HG03095 (cell line): ENCODE data around the gene RNF220.
"Not testable (repeated sequence)": the region's sequence is repeated elsewhere in the genome, so short reads cannot be mapped to it uniquely, and the experiment has no call there.

Experiments used
- ATAC-seq: cut with Tn5 transposase; IDR thresholded peaks from one replicate; pipeline ENCODE4 v1.9.1; 2021; ENCODE audit warnings: moderate library complexity; ENCODE audit not compliant: unreplicated experiment

Gene RNF220

DNA sequence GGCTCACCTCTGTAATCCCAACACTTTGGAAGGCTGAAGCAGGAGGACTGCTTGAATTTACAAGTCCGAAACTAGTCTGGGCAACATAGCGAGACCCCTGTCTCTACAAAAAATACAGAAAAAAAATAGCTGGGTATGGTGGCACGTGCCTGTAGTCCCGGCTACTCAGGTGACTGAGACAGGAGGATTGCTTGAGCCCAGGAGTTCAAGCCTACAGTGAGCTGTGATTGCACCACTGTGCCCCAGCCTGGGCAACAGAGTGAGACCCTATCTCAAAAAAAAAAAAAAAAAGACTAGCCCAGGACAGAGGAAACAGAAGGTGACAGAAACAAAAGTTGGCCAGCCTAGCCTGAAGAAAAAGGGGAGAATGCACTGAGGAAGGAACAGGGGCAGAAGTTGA is 290.6 kb downstream of the RNF220 start:
- no peak for ATAC-seq

DNA sequence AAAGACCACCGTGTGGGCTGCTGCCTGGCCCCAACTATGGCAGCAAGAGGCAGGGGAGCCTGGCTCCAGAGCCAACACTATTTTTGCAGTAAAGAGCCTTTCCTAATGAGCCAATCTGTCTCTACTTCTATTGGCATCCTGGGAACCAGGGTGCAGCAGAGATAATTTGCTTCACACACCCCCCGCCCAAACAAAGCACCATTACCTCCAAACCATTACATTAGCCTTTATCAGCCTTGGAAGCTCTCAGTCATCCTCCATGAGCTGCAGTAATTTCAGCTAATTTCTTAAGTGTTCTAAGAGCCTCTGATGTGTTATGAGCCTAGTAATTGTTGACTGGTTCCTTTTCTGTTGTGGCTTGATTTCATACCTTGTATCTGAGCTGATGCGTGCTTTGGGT is 291.0 kb downstream of the RNF220 start:
- no peak for ATAC-seq

DNA sequence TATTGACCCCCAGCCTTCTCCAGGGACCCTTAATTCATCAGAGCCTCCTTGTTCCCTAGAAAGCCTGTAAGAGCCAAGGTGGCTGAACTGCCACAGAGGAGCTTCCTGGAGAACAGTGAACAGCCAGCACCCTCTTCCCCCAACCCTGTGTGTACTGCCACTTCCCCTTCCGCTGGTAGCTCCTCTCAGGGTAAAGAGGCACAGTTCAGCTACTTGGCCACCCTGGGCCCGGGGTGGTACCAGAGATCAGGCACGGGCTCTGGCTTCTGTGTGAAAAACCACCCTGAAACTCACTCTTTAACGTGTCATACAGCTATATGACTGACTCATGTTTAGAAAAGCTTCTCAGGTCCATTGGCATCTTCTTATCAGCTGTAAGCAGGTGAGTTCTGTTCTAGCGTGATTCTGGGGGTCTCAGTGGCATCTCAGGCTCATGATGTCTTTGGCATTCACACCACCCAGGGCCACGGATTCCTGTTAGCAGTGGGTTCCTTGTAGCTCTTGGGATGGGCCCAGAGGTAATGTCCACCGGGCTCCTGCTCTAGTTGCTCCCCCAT is 291.8 kb downstream of the RNF220 start:
- no peak for ATAC-seq

DNA sequence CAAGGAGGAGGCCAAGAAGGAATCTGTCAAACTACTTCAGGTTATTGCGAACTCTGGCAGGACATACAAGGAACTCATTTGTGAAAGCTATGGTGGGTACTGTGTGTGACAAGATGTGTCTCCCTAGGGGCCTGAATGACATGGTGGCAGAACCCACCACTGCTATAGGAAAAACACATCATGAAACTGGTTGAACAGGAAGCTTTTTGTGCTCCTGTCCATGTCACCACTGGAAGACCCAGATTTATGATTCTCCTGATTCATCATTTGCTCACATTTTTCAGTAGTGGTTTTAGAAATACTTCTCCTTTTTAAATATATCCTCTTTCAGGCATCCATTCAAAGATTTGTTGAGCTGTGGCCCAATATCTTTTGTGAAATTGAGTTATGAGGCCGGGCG is 293.1 kb downstream of the RNF220 start:
- ATAC-seq = no peak

DNA sequence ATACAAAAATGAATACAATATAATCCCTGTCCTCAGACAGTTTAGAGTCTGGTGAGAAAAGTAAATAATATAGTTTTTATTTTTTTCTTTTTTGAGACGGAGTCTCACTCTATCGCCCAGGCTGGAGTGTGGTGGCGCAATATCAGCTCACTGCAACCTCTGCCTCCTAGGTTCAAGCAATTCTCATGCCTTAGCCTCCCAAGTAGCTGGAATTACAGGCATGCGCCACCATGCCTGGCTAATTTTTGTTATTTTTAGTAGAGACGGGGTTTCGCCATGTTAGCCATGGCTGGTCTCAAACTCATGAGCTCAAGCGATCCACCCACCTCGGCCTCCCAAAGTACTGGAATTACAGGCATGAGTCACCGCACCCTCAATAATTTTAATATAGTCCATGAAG is 294.3 kb downstream of the RNF220 start:
- not testable (repeated sequence) for ATAC-seq

DNA sequence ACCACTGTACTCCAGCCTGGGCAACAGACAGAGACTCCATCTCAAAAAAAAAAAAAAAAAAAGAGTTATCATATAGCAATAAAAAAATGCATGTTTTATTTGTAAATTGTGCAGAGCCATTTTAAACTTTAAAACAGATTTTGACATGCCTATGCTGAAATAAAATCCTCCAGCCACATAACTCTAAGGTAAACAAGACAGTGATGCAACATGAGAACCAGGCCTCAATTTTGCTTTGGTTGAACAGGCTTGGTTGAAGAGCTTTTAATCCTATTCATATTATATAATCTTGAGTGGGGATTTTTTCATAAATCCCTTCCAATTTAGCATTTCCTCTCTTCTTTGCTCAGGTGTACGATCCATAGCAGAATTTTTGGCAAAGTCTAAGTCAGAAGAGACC is 295.5 kb downstream of the RNF220 start:
- no peak for ATAC-seq

DNA sequence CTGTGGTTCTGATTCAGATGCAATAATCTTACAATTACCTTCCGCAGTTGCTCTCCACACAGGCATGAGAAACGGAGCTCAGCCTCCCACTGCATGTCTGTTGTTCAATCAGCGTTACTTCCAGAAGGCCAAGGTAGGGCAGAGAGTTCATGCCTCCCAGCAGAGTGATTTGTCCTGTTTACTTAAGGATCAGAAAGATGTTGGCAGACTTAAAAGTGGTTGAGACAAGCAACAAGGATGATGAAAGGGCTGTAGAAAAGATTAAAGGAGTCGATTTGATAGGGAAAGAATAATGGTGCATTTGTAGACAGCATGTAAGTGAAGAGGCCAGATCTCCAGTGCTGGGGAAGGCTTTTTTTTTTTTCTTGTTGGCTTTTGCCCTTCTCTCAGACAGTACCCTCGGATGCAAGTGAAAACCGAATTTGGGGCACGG is 296.1 kb downstream of the RNF220 start:
- no peak for ATAC-seq
